IMR-90 (cell line): ENCODE results near the gene PADI6. TPM values are rescaled to one million over a fixed set of nuclear protein-coding genes. Genes with fewer than 3 reads are reported as not detected.

Experiments
- ATAC-seq: fragments of 200-7000 bp; cut with Tn5 transposase; 2 replicates; pipeline ENCODE4 v1.9.1; 2020; ENCODE audit warnings: low read depth, mild to moderate bottlenecking, moderate library complexity
- BruUV-seq: library from RNA; stranded (reverse); fragments of 400-500 nt; replicated peaks from 2 replicates; lab custom pipeline; 2021; lab: Mats Ljungman, UMichigan
- CTCF ChIA-PET: fragments of 300-600 bp; formaldehyde crosslinking; extraction: SDS; loops from one replicate; lab custom pipeline; 2021; ENCODE audit warnings: antibody characterized with exemption; lab: Yijun Ruan, JAX
- POLR2A ChIA-PET: fragments of 300-600 bp; sonication (Branson Sonifier 250); formaldehyde crosslinking; loops from one replicate; lab custom pipeline; 2022; ENCODE audit warnings: antibody characterized with exemption; ENCODE audit not compliant: unreplicated experiment; lab: Charles Lee
- DNase-seq: peaks from one replicate; pipeline ENCODE4 v3.0.0; 2013
- H2AFZ ChIP-seq: replicated peaks from 2 replicates; pipeline ENCODE3; 2013; ENCODE audit warnings: low read length, mild to moderate bottlenecking; ENCODE audit not compliant: poor library complexity
- H2AK5ac ChIP-seq: 2 replicates; pipeline ENCODE4 v1.6.1; 2013; ENCODE audit warnings: low read depth, low read length, inconsistent platforms
- H2AK9ac ChIP-seq: replicated peaks from 2 replicates; pipeline ENCODE3; 2013; ENCODE audit warnings: mild to moderate bottlenecking, low read depth, low read length, moderate library complexity; ENCODE audit not compliant: poor library complexity
- H2BK120ac ChIP-seq: 2 replicates; pipeline ENCODE4 v1.6.1; 2013; ENCODE audit warnings: low read depth, low read length, inconsistent platforms
- H2BK15ac ChIP-seq: 3 replicates; pipeline ENCODE4 v1.6.1; 2013; ENCODE audit warnings: low read depth, low read length, inconsistent platforms
- H2BK20ac ChIP-seq: 2 replicates; pipeline ENCODE4 v1.6.1; 2013; ENCODE audit warnings: low read depth, mild to moderate bottlenecking, inconsistent platforms, low read length, moderate library complexity
- H2BK5ac ChIP-seq: 2 replicates; pipeline ENCODE4 v1.6.1; 2013; ENCODE audit warnings: mild to moderate bottlenecking, low read depth, low read length, inconsistent platforms; ENCODE audit not compliant: poor library complexity, severe bottlenecking
- H3K14ac ChIP-seq: replicated peaks from 2 replicates; pipeline ENCODE4 v1.6.1; 2013; ENCODE audit warnings: low read depth, low read length, inconsistent platforms
- H3K18ac ChIP-seq: 2 replicates; pipeline ENCODE4 v1.6.1; 2013; ENCODE audit warnings: low read depth, low read length, control low read depth
- H3K23ac ChIP-seq: 2 replicates; pipeline ENCODE4 v1.6.1; 2013; ENCODE audit warnings: low read depth, low read length, inconsistent platforms
- H3K27ac ChIP-seq: 2 replicates; pipeline ENCODE4 v1.5.1; 2013; ENCODE audit warnings: mild to moderate bottlenecking, control low read depth, low read length; ENCODE audit not compliant: insufficient read depth
- H3K27me3 ChIP-seq: 2 replicates; pipeline ENCODE4 v1.6.1; 2013; ENCODE audit warnings: low read length; ENCODE audit not compliant: control insufficient read depth, insufficient read depth
- H3K36me3 ChIP-seq: 2 replicates; pipeline ENCODE4 v1.6.1; 2013; ENCODE audit warnings: low read length, mixed read lengths; ENCODE audit not compliant: control insufficient read depth, insufficient read depth
- H3K4ac ChIP-seq: 2 replicates; pipeline ENCODE4 v1.6.1; 2013; ENCODE audit warnings: low read depth, low read length, inconsistent platforms
- H3K4me1 ChIP-seq: 2 replicates; pipeline ENCODE4 v1.6.1; 2013; ENCODE audit warnings: low read length, mixed read lengths; ENCODE audit not compliant: control insufficient read depth, insufficient read depth
- H3K4me2 ChIP-seq: 2 replicates; pipeline ENCODE4 v1.6.1; 2013; ENCODE audit warnings: low read depth, mild to moderate bottlenecking, control low read depth, low read length, moderate library complexity
- H3K4me3 ChIP-seq: 2 replicates; pipeline ENCODE4 v1.5.1; 2013; ENCODE audit warnings: low read depth, mild to moderate bottlenecking, control low read depth, low read length, moderate library complexity; ENCODE audit not compliant: insufficient read depth
- H3K56ac ChIP-seq: 2 replicates; pipeline ENCODE4 v1.6.1; 2013; ENCODE audit warnings: low read length, inconsistent platforms; ENCODE audit not compliant: insufficient read depth; ENCODE audit errors: extremely low read depth
- H3K79me1 ChIP-seq, 2 experiments: 2 replicates each; pipeline ENCODE4 v1.6.1; 2013; ENCODE audit warnings: low read length in 2 of 2, inconsistent platforms in 1 of 2, low read depth in 1 of 2
- H3K9ac ChIP-seq: 2 replicates; pipeline ENCODE4 v1.6.1; 2013; ENCODE audit warnings: low read depth, low read length, control low read depth
- H3K9me1 ChIP-seq: 2 replicates; pipeline ENCODE4 v1.6.1; 2013; ENCODE audit warnings: low read length, inconsistent platforms; ENCODE audit not compliant: insufficient read depth
- H3K9me3 ChIP-seq: 2 replicates; pipeline ENCODE4 v1.6.1; 2013; ENCODE audit warnings: low read length; ENCODE audit not compliant: control insufficient read depth, insufficient read depth
- H4K20me1 ChIP-seq: 2 replicates; pipeline ENCODE4 v1.6.1; 2013; ENCODE audit warnings: low read length, inconsistent platforms; ENCODE audit not compliant: insufficient read depth
- H4K5ac ChIP-seq: 2 replicates; pipeline ENCODE4 v1.6.1; 2013; ENCODE audit warnings: mild to moderate bottlenecking, low read depth, low read length, control low read depth
- H4K8ac ChIP-seq, 2 experiments: 2 replicates each; pipeline ENCODE4 v1.6.1; 2013; ENCODE audit warnings: low read depth in 2 of 2, low read length in 2 of 2, control low read depth in 1 of 2, inconsistent platforms in 1 of 2
- H4K91ac ChIP-seq: 2 replicates; pipeline ENCODE4 v1.6.1; 2013; ENCODE audit warnings: low read depth, low read length, inconsistent platforms; ENCODE audit not compliant: insufficient read depth
- CEBPB ChIP-seq: IDR thresholded peaks from 2 replicates; pipeline ENCODE4 v1.6.1; 2012; ENCODE audit warnings: low read depth, low read length, improper control_type of control experiment
- ELK1 ChIP-seq: fragments of 150-350 bp; IDR thresholded peaks from 2 replicates; pipeline ENCODE4 v1.6.1; 2016; ENCODE audit warnings: low read depth, mild to moderate bottlenecking, low read length, moderate library complexity, borderline replicate concordance
- FOS ChIP-seq: fragments of 150-350 bp; IDR thresholded peaks from 2 replicates; pipeline ENCODE4 v1.6.1; 2016; ENCODE audit warnings: low read depth, low read length
- MAFK ChIP-seq: IDR thresholded peaks from 2 replicates; pipeline ENCODE4 v1.6.1; 2012; ENCODE audit warnings: low read depth, low read length, improper control_type of control experiment
- MAZ ChIP-seq: IDR thresholded peaks from 2 replicates; pipeline ENCODE4 v1.6.1; 2012; ENCODE audit warnings: low read depth, mild to moderate bottlenecking, low read length, improper control_type of control experiment, moderate library complexity, borderline replicate concordance
- MXI1 ChIP-seq: IDR thresholded peaks from 2 replicates; pipeline ENCODE4 v1.6.1; 2012; ENCODE audit warnings: low read depth, mild to moderate bottlenecking, low read length, moderate library complexity, borderline replicate concordance
- POLR2A ChIP-seq: IDR thresholded peaks from 2 replicates; pipeline ENCODE4 v1.6.1; 2012; ENCODE audit warnings: mild to moderate bottlenecking, low read depth, low read length
- RCOR1 ChIP-seq: IDR thresholded peaks from 2 replicates; pipeline ENCODE4 v1.6.1; 2012; ENCODE audit warnings: mild to moderate bottlenecking, low read length, improper control_type of control experiment; ENCODE audit not compliant: insufficient replicate concordance
- RFX5 ChIP-seq: IDR thresholded peaks from 2 replicates; pipeline ENCODE4 v1.8.0; 2012; ENCODE audit warnings: low read depth, mild to moderate bottlenecking, low read length, moderate library complexity
- SMC3 ChIP-seq: fragments of 150-350 bp; IDR thresholded peaks from 2 replicates; pipeline ENCODE4 v1.6.1; 2016; ENCODE audit warnings: low read depth, mild to moderate bottlenecking, antibody characterized with exemption, low read length, moderate library complexity
- WGBS, 2 experiments: methylation state at CpG; one replicate each; pipeline versions ENCODE4 v1.1.5 to v1.1.7; 2013; ENCODE audit warnings: missing lambda C conversion rate in 2 of 2; ENCODE audit not compliant: insufficient read length in 1 of 2; ENCODE audit errors: extremely low coverage in 2 of 2; 5-methylcytosine and 5-hydroxymethylcytosine counted together
- dilution Hi-C: fragments of 300-500 bp; cut with HindIII; formaldehyde crosslinking; loops from one replicate; pipeline ENCODE4 v1.14.3; 2018; ENCODE audit warnings: low sequenced_read_pairs; ENCODE audit not compliant: unreplicated experiment
- in situ Hi-C: fragments of 300-500 bp; cut with MboI; formaldehyde crosslinking; loops from 3 replicates; pipeline ENCODE4 v1.14.3; 2019; ENCODE audit warnings: low sequenced_read_pairs, inconsistent platforms, mixed read lengths
- intact Hi-C: fragments of 100-400 bp; cut with micrococcal nuclease; formaldehyde crosslinking; loops from 2 replicates; pipeline ENCODE4 v1.10.0; 2022
- polyA plus RNA-seq, 3 experiments: library from polyadenylated mRNA; depleted of rRNA; stranded (reverse); fragments of >200 nt; gene quantifications; 2 replicates each; pipeline ENCODE4 v1.2.3, GENCODE V29; 2012; ENCODE audit warnings: low replicate concordance in 1 of 3
- total RNA-seq: library from RNA; depleted of rRNA; stranded (reverse); fragments of >200 nt; gene quantifications from 2 replicates; pipeline ENCODE4 v1.2.3, GENCODE V29; 2012
- TF ChIP-seq, protein P1 (sequence below): fragments of 150-350 bp; IDR thresholded peaks from 2 replicates; pipeline ENCODE4 v1.6.1; 2017; ENCODE audit warnings: mild to moderate bottlenecking, antibody characterized with exemption, low read length, low read depth

PADI6 gene
- total and polyA plus RNA-seq, 2 of the 4 experiments (the other 2 are of a cell fraction): not detected

- no TSS peak for BruUV-seq
- Histone ChIP-seq H2AFZ (peak overlapping the region; percentile 78), H3K9me1 (no peaks in the 10 kb centered on the region), H2BK5ac (no peak overlapping the region), H3K79me1 (no peaks in the 10 kb centered on the region), H3K56ac (no peak overlapping the region), H3K4me2 (no peak overlapping the region), H3K9me3 (no peaks in the 10 kb centered on the region), H3K4ac (no peak overlapping the region), H4K8ac (no peak overlapping the region), H2BK20ac (no peak overlapping the region), H4K5ac (no peak overlapping the region), H4K20me1 (no peaks in the 10 kb centered on the region), H4K91ac (no peak overlapping the region), H3K4me3 (no peak overlapping the region), H2AK9ac (no peak overlapping the region), H3K9ac (no peak overlapping the region), H3K14ac (no peak overlapping the region), H3K27me3 (peaks cover 38% of the 10 kb centered on the region), H3K27ac (no peak overlapping the region), H3K36me3 (no peaks in the 10 kb centered on the region), H2AK5ac (no peak overlapping the region), H3K23ac (no peak overlapping the region), H3K4me1 (no peaks in the 10 kb centered on the region), H3K18ac (no peak overlapping the region), H2BK120ac (no peak overlapping the region), H2BK15ac (no peak overlapping the region)
- 28% methylated on average over 3 of the region's 9 CpGs; no CpG with 5 or more reads in 1 of the 2 experiments for WGBS, 2 experiments
- DNase-seq: peak; percentile 37
- peak; percentile 42 for ATAC-seq
- TF ChIP-seq MAFK (no peak), FOS (no peak), RFX5 (no peak), MAZ (no peak), POLR2A (no peak), RCOR1 (no peak), CEBPB (no peak), ELK1 (no peak), SMC3 (no peak), MXI1 (no peak)
- TF ChIP-seq, protein P1, sequence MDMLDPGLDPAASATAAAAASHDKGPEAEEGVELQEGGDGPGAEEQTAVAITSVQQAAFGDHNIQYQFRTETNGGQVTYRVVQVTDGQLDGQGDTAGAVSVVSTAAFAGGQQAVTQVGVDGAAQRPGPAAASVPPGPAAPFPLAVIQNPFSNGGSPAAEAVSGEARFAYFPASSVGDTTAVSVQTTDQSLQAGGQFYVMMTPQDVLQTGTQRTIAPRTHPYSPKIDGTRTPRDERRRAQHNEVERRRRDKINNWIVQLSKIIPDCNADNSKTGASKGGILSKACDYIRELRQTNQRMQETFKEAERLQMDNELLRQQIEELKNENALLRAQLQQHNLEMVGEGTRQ: no peak
- in situ Hi-C loops (no loop called here), intact Hi-C loops (no loop called here), dilution Hi-C loops (no loop called here)
- CTCF ChIA-PET: no interaction called here
- POLR2A ChIA-PET: no interaction called here
These were observed 2.5 kb upstream of the PADI6 start for GRCh38 chr1:17369466-17369865.
